ENCODE results near the gene NKX1-2.

The NKX1-2 gene

DNA sequence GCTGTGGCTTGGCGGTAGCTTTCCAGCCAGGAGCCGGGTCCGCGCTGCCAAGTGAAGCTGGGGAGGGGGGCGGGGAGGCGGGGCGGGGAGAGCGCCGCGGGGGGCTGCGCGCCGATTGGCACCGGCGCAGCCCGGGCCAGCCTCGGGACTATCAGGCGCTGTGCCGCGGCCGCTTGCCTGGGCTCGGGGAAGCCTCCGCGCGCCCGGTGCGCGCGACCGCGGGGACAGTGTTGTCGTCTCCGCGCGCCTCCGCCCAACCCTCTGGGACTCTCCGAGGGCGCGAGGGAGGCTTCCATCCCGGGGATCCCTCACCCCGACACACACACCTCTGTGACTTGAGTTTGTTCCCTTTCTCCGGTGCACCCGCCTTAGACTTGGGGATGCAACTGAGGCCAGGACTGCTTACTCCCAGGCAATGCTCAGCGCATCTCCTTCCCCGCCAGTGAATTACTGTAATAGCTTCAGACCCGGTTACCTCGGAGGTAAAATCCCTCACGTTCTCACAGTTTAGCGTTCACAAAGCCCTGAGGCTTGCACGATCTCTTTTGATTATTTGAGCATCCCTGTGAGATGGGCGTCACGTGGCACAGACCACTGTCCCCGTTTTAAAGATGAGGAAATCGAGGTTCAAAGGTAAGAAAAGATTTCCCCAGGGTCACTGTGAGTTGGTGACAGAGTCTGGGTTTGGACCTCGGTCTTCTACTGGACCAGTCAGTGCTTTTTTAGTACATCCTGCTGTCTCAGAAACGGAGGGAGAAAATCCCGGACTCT, at the start of gene NKX1-2:
NKX1-2 (minus strand) TSS at position 24 of the 771 bp plus-strand sequence. CDS start 92 bp downstream, outside the sequence.
- DNase-seq (ENCODE audit: low read depth), result no peak

DNA sequence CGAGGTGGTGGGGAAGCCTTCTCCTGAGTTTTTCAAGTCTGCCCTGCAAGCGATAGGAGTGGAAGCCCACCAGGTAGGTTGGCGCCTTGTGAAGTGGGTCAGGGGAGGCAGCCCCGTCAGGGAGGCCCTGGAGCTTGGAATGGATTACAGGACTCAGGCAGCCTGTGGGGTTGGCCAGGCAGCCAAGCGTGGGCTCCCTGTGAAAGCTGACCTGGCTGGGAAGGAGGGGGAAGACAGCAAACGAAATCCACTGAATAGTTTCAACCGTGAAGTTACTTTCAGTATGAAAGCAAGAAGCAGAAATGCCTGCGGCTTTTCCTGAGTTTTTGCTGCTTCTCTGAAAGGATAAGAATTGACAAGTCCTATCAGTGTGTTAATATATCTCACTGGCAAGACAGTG, 48.2 kb upstream of the NKX1-2 start:
- no peak for DNase-seq (ENCODE audit: low read depth)

DNA sequence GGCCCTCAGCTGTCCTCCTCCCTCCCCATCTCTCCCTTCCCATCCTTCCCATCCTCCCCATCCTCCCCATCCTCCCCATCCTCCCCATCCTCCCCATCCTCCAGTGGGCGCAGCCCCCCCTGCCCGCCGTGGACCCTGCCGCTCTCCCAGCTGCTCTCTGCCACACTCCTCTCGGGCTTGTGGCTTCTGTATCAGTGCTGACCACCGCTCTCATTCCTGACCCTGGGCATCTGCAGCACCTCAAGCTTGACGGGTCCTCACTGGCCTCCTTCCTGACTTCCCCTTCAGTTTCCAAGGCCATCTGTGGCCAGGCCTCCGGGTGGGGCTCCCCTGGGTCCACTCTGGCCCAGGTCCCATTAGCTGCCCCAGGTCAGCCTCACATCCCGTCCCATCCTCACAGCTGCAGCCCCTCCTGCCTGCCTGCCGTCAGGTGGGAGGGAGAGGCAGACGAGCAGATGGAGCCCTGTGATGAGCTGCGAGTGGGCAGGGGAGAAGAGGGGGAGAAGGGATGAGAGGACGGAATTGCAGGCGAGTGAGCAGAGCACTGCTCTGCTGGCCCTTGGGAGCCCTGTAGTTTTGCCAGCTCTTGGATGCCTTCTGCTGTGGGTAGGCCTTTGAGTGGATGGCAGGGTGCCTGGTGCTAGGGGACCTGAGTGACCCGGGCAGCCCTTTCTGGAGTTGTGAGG, 47.5 kb upstream of the NKX1-2 start:
- DNase-seq (ENCODE audit: low read depth), result no peak

DNA sequence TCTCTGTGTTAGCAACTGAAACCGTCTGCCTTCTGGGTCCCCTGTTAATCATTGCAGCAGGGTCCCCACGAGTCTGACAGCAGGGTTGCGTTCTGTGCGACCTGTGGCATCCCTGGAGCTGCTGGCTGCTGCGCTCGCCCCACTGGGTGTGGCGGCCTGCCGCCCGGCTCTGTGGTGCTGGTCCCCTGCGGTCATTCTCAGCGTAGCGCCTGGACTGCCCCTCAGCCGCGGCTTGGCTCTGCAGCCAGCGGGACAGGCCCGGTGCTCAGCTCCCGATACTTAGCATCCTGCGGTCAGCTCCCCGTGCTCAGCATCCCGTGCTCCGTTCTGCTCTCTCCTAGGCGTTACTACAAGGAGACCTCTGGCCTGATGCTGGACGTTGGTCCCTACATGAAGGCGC, 46.8 kb upstream of the NKX1-2 start:
- DNase-seq (ENCODE audit: low read depth), result no peak

DNA sequence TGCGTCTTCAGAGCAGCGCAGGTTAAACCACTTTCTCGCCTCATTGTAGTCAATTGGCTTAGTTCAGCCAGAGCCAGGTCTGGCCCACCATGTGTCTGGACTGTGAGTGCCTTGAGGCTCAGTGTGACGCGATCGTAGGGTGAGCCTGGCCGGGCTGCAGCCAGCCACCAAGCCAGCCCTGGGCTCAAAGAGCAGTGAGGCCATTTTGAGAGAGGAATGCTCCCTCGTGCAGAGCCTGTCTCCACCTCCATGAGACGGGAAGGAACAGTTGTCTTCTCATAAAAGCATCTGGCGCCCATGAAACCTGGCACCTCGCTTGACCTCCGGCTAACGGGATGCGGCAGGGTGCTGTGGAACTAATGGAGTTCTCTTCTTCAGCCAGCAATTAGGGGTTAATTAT, 46.3 kb upstream of the NKX1-2 start:
- no peak for DNase-seq (ENCODE audit: low read depth)

DNA sequence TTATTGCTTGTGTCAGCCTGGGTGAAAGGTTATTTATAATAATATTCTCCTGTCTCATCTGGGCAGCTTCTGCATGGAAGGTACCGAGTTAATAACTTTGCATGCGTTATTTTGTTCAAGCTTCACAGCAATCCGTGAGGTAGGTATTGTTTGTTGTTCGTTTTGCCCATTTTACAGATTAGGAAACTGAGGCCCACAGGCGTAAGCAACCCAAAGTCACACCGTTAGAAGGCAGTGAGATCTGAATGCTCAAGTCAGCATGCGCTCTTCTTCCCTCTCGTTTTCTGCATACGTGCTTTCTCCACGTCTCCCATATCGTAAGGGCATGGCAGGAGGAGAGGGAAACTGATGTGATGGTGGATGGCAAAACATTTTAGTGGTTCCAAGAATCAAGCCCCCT, 45.9 kb upstream of the NKX1-2 start:
- DNase-seq (ENCODE audit: low read depth), result no peak

DNA sequence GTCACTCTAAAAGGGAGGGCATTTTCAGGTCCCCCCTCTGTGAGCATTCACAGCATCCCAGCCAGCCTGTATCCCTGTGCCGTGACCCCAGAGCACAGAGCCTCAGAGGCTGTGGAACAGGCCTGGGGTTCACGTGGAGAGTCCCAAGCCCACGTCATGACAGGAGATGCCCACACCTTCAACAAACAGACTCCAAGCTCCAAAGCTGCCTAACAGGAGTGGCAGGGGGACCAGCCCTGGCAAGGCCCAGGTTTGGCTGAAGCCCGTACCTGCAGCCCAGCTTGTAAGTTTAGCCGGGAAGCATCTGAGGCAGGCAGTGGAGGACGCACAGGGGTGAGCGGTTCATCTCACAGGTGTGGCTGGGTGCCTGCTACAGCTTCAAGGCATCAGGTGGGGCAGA, 45.3 kb upstream of the NKX1-2 start:
- no peak for DNase-seq (ENCODE audit: low read depth)

DNA sequence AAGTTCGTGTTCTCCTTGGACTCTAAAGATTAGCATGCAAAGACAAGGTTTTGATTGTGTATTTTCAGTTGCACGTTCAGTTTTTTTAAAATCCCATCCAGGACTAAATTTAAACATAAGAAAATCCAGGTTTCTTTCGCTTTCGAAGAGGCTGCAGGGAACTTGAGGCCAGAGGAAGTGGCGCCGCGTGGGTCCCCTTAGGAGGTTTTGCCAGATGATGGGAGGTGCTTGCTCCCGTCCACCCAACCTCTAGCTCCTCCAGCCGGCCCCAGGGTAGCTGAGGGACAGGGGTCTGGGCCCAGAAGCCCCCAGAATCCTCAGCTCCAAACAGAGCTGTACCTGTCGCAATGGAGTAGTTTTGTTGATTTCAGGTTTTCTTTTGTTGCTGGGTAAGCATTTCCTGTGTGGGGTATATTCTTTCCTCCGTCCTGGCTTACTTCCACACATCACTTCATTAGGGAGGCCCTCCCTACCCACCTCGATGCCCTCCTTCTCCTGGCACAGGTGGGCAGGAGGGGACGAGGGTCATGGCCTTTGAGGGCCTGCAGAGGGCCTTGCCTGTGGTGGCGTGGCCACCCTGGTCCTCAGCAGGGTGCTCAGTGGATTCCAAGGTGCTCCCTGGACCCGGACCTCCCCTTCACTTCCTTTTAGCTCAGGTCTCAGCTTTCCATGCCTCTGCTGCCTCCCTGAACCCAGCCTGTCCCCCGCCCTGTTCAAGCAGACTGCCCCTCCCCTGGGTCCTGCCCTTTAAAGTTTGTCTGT, 44.4 kb upstream of the NKX1-2 start:
- DNase-seq (ENCODE audit: low read depth), result no peak

DNA sequence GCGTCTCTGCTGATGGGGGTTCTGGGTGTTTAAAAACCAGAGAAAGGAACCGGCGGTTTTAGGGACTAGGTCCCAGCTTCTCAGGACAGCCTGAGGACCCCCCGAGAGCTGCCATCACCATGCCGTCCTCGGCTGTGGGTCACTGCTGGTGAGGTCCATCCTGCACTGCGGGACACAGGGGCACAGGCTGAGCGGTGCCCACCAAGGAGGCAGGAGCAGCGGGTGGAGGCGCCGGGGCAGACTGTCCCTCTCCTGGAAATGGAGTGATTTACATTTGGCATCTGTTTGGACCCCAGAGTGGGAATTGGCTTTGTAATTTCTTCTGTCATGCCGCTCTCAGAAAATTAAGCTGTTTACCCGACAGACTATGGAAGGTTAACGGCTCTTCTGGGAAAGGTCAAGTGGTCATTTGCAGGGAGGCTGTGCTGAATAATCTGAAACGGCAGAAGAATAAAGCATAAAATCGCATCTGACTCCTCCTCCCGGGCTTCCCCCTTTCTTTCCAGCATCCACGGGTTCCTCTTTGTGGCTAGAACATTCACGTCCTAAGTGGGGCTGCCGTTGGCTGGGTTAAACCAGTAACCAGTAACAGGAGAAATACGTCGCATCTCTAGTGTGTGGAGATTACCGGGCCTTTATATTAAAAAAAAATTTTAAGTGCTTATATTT, 43.5 kb upstream of the NKX1-2 start:
- DNase-seq (ENCODE audit: low read depth), result no peak

DNA sequence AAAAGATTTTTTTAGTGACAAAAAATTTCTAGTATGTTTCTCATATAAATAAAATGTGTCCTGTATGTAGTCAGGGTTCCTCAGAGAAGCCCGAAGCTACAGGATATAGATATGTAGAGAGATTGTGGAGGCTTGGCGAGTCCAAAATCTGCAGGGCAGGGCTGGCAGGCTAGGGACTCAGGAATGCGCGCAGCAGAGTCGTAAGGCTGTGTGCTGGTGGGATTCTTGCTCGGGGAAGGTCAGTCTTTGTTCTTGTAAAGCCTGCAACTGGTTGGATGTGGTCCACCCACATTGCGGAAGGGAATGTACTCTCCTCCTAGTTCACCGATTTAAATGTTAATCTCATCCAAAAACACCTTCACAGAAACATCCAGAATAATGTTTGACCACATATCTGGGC, 42.4 kb upstream of the NKX1-2 start:
- DNase-seq (ENCODE audit: low read depth), result no peak

DNA sequence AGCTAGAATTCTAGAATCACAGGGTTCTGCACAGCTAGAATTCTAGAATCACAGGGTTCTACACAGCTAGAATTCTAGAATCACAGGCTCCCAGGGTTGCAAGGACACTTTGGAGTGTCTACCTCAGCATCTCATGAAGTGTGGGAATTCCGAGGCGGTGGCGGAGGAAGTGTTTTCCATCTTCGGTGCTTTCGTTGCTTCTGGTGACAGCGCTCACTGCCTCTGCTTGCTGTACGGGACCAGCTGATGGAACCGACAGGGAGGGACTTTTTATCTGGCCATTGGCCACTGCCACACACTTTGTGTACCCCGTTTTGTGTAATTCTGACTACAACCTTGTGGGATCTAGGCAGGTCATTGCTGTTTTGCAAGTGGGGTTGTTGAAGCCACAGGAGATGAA, 41.3 kb upstream of the NKX1-2 start:
- DNase-seq (ENCODE audit: low read depth), result no peak

DNA sequence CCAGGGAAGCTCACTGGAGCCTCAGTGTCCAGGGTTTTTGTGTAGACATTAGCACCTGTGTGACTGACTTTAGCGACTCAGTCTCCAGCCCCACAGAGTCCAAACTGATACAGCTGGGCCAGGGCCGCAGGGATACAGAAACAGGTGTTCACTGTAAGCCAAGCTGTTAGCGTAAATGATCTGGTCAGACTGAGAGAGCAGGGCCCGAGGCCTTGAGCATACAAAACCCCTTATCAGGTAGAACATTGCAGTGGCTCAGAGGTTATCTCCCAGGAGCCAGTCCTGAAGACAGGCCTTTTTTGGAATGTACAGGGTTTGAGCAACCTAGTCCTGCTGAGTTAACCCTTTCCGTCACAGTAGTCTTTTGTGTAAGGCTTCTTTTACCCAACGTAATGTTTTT, 36.8 kb upstream of the NKX1-2 start:
- no peak for DNase-seq (ENCODE audit: low read depth)

DNA sequence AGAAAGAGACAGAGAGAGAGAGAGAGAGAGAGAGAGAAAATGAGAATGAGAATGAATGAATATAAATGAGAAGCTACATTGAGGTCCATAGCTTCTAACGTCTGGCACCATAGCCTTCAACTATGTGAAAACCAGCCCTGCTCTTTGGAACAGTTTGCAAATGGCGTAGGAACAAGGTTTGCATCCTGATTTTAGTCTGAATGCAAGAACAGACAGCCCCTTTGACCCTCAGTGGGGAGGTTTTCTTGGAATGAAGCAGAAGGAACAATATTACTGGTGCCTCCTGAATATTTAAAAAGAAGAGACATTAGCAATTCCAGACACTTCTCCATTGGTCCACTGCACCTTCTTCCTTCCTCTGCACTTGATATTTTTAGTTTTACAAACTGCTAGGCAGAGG, 34.8 kb upstream of the NKX1-2 start:
- no peak for DNase-seq (ENCODE audit: low read depth)

DNA sequence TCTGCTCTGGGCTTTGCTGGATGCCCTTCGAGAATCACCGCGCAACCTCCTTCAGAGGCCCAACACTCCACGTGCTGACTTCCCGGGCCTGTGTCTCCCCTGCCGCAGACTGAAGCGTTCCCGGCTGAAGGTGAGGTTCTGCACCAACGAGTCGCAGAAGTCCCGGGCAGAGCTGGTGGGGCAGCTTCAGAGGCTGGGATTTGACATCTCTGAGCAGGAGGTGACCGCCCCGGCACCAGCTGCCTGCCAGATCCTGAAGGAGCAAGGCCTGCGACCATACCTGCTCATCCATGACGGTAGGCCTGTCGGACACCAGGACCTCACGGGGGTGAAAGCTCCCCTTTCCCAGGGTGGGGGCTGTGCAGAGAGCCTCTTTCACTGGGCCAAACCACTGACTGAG, 34.2 kb upstream of the NKX1-2 start:
- no peak for DNase-seq (ENCODE audit: low read depth)

DNA sequence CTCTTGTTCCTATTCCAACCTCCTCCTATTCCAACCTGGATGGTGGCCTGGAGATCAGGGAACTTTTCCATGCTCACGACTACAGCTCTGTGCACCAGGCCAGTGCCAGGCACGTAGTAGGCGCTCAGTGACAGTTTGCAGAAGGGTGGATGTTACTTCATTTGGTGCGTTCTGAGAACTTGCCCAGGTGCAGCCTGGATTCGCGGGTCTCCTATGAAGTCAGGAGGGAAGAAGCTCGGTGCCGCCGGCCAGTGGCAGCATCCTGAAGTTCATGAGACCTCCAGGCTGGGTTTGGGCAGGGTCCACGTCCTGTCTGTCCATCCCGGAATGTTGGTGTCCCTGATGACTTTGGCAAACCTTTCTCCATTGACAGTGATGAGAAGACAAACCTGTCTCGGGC, 33.0 kb upstream of the NKX1-2 start:
- no peak for DNase-seq (ENCODE audit: low read depth)

DNA sequence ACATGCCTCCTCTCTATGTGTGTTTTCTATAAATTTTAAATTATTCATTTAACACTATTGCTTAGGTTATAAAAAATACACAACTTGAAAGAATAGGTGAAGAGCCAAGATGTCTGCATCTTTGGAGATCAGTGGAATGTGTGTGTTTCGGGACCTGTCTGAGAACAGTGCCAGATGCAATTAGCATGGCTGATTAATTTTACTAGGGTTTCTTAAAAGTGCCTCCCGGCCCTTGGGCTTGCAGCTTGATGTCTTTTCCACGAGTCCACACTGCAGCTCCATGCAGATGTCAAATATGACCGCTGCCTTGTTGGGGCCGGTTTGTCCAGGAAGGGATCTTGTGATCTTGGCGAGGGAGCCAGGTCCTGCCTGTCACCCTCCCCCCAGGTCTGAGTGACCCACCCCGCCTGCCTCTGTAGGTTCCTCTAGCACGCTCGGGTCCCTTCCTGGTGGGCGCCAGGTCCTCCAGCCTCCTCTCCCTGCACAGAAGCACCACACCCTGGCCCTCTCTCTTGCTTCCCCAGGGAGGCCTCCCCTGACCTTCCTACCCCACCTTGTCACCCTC, 32.5 kb upstream of the NKX1-2 start:
- DNase-seq (ENCODE audit: low read depth), result no peak

DNA sequence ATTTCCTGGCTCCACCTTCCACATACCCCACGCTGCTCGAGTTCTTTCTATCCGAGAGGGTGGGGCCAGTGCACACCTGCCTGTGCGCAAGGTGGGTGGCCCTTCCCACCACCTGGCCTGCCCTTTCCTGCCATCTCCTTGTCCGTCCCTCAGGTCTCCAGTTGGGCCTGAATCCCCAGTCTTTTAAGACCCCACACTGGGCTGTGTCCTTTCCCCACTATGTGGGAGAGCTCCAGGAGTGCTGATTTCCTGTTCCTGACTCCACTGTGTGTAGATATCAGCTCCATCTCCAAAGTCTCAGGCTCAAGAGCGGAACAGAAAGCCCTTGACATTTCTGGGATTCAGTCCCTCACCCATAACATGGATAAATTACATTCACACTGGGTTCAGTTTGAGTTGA, 31.9 kb upstream of the NKX1-2 start:
- no peak for DNase-seq (ENCODE audit: low read depth)

DNA sequence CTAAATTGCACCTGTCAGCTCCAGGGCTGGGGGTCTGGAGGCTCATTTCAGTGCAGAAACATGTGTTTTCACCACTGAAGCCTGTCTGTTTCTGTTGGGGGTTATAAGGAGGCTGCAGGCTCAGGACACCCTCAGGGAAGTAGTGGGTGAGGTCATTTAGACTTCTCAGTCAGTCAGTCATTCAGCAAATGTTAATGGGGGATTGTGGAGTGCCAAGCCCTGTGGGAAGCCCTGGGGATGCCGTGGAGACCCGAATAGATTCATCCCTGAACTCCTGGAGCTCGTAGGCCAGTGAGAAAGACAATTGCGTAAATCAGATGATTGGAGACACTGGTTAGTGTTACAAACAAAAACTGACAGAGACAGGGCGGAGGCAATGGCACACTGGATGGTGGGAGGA, 31.0 kb upstream of the NKX1-2 start:
- DNase-seq (ENCODE audit: low read depth), result no peak

DNA sequence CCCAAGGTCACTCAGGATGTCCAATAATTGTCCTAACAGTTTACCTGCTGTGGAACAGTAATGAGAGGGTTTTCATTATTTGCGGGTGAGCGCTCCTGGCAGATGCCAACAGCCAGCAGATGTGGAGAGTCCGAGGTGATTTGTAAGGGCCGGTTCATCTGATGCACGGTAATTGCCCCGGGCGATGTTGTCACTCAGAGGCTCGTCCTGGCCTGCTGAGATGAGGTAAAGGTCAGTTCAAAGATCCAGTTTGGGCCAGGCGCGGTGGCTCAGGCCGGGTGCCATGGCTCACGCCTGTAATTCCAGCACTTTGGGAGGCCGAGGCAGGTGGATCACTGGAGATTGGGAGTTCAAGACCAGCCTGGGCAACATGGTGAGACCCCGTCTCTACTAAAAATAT, 28.7 kb upstream of the NKX1-2 start:
- DNase-seq (ENCODE audit: low read depth), result no peak

DNA sequence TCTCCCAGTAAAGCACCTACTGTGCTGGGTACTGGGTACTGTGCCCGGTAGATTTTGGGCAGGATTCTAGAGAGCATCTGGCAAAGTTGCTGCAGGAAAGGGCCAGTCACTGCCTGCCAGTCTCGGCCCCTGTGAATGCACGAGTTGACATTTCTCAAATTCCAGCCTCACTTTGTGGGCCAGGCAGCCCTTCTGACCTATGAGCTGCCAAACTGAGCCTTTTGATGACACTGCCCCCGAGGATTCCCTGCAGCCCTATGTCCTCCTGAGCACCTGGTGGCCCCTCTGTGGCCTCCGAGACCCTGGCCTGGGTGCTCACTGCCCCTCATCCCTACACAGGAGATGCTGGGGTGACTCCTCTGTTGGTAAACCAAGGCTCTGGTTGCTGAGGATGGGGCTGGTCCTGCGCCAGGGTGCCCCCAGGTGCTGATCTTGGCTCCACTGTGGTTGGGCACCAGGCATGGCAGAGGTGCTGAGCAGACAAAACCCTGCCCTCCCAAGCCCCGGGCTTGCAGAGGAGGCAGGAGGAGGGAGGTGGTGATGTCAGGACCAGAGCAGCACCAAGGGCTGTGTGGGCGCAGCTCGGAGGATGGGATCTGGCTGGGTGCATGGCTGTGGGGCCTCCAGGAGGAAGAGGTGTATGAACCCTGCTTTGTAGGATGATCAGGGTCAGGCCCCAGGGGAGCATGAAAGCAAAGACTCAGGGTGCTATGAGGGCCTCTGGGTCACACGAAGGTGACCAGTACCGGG, 28.0 kb upstream of the NKX1-2 start:
- no peak for DNase-seq (ENCODE audit: low read depth)

DNA sequence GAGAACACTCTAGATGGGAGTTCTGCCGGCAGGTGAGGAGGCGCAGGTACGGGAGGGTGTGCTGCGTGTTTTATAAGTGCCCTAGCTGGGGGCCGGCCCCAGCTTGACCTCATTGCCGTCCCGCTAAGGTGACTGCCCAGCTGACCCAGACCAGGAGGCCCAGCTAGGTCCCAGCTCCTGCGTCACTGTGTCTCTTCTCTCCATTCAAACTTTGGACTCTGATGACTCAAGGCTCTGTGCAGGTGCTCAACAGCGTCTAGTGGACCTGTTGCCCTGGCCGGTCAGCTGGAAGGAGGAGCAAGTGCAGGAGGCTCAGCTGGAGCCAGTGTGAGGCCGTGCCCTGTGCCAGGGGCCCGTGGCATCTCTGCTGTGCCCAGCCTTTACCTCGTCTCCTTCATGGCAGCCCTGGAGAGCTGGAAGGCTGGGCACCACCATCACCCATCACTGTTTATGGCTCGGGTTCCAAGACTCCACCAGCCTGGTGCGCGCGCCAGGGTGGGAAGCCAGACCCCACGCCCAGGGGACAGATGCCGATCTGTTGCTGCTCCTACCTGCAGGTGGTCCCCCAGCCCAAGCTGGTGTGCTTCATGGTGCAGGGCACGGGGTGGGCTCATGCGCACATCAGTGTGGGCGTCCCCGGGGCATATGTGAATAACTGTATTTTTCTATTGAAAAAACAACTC, 26.3 kb upstream of the NKX1-2 start:
- no peak for DNase-seq (ENCODE audit: low read depth)

Data from activated T-cell treated with anti-CD3 and anti-CD28 coated beads for 48 hours (primary cell).